Stimulated activated CD8-positive, alpha-beta memory T cell treated with anti-CD3 and anti-CD28 coated beads, Interleukin-4, amount 100 ng/mL, for 24 hours (primary cell): ENCODE measurements around the gene MN1.

Experiments
- DNase-seq: peaks from one replicate; pipeline ENCODE4 v3.0.0-alpha.2; 2020; ENCODE audit warnings: low read depth

Gene MN1

DNA sequence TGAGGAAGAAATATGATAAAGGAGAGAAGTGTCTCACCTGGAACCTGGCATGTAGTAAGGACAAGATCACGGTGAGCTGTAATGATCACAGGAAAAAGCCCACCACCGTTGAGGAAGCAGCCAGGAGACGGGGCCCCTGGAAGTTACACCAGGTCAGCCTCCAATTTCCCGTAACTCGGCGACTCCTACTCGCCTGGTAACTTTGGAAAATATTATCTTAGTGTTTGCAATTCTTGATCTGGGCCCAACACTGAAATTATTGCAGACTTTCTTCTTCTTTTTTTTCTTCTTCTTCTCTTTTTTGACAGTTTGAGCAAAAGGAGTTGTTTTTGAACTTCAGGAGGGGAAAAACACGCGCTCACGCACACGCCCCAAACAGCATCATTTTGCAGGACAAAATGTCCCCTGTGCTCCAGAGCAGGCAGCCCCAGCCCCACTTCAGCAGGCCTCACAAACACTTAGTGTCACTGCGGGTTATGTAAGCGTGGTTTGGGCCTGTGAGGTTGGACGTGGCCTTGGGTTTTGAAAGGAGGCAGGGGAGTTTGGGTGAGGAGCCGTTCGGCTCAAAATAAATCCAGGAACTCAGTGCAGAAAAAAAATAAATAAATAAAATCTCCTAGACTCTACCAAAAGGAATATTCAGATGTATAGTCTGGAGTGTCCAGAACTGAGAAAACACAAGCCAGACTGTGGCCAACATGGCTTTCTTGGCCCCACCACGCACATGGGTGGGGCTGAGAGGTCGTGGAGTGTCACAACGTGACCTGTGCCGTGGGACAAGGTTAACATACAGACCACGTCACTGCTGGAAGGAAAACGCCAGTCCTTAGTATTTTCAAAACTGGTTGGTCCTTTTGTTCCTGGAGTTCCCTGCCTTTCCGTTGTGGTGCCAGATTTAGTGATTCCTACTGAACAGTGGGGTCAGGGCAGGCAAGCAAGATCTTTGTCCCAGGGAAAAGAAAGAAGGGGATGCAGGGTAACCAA lies 26.3 kb upstream of the MN1 start:
- no peak for DNase-seq

DNA sequence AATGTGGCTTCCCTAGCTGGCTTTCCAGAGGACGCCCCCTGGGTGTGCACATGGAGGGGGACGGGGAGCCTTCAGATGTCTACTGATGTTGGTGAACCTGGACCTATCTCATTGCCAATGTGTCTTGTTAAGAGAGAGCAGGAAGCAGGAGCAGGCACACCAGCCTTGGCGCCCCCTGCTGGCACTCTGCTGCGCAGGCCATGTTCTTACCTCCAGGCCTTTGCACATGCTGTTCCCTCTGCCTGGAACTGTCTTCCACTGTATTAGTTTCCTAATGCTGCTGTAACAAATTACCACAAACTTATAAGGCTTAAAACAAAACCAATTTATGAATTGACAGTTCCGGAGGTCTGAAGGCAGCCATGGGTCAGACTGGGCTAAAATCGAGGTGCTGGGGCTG lies 23.6 kb upstream of the MN1 start:
- DNase-seq = no peak

DNA sequence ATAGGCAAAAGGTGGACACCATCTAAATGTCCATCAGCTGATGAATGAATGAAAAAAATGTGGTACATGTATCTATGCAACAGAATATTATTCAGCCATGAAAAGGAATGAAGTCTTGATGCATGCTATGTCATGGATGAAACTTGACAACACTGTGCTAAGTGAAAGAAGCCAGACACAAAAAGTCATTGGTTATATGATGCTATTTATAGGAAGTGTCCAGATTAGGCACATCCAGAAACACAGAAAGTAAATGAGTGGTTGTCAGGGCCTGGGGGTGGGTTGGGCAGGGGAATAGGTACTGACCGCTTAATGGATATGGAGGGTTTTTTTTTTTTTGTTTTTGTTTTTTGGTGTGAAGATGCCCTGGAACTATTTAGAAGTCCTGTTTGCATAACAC lies 21.7 kb upstream of the MN1 start:
- no peak for DNase-seq

DNA sequence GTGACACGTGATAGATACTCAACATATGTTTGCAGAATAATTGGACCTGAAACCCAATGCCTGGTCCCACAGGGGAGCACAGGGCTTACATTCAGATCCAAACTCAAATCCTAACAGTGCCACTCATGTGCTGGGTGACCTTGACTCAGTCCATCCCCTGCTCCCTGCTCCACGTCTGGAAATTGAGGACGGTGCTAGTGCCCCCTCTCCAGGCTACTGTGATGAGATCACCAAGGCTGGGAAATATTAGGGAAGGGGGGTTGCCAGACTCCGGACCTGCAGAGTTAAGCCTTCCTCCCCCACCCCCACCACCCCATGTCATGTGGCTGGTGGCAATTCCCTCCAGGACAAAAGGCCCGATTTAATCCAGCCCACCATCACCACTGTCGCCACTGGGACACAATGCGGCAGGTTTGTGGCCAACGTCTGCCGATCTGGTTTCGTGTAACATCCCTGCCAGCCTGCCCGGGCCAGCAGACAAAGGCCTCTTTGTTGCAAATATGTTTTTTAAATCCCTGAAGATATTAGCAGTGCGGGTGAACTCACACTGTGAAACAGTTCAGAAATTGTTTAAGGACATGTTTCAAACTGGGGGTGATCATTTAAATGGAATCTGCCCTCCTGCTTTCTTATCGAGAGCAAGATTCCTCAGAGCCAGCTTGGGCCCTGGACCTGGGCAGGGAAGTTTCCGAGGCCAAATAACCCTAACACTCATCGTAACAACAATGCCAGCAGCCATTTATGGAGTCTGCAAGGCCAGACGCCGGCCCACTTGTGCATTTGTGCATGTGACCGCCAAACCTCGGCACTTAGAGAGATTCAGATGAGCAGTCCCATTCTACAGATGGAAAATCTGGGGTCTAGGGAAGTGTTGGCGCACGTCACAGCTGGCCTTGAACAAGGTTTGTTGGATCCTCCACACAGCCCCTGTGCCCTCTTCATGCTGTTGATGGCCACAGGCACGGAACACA lies 19.6 kb upstream of the MN1 start:
- DNase-seq = no peak

DNA sequence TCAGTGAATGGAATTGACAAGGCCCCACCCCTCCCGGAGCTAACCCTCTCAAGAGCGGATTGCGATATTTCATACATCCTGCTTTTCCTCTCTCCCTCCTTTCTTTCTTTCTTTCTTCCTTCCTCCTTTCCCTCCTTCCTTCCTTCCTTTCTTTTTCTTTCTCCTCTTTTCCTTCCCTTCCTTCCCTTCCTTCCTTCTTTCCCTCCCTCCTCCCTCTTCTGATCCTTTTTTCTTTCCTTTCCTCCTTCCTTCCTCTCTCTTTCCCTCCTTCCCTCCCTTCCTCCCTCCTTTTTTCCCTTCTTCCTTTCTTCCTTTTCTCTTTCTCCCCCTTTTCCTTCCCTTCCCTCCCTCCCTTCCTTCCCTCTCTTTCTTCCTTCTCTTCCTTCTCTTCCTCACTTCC lies 15.0 kb upstream of the MN1 start:
- DNase-seq = no peak

DNA sequence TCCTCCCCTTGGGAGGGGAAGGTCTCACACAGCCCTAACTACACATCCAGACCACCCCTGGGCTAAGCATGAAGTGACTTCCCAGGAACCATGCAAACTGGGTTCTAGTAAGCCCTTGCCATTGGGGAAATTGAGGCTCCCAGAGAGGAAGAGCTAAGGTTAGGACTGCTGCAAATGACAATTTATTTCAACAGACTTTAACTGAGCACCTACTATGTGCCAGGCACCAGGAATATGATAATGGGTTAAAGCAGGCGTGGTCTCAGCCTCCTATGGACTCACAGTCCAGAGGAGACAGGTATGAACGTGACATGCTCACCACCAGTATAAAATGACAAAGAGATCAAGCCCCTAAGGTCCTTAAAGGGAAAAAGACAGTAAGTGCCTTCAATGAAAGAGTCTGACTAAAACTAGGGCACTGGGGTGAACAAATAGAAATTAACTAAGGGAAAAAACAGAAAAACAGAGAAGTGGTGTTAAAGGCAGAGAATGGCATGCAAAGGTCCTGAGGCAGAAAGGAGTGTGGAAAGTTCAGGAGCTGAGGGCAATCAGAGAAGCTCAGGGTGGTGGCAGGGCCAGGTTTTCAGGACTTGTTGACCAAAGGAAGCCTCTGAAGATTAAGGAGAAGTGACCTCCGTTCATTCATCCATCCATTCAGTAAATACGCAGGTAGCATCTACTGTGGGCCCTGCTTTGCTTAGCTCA lies 14.4 kb upstream of the MN1 start:
- no peak for DNase-seq

DNA sequence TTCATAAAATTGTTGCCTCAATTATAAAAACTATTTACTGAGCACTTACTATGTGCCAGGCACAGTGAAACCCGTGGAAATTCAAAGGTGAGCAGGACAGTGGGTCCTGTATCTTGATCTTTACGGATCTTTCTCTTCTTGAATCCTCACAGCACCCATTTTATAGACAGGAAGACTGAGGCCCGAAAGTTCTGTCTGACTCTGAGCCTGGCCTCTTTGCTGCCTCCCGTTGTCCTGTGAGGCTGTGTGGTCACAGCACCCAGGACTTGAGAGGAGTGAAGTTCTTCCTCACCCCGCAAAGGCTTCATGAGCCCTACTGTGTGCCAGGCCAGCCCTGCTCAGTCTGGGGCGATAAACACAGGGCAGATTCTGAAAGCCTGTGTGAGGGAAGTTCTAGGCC lies 13.4 kb upstream of the MN1 start:
- DNase-seq = no peak

DNA sequence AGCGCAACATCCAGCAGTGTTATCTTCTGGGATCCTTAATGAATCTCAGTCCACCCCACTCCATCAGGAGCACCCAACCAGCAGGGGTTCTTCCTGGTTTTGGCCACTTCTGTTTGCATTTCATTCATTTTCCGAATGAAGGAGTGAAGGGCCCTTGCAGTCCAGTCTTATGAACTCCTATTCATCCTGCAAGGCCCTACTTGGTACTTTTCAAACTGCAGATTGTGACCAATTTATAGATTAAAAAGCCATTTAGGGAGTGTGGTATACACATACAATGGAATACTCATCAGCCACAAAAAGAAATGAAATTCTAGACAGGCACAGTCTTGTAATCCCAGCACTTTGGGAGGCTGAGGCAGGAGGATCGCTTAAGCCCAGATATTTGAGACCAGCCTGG lies 10.2 kb upstream of the MN1 start:
- DNase-seq = no peak

DNA sequence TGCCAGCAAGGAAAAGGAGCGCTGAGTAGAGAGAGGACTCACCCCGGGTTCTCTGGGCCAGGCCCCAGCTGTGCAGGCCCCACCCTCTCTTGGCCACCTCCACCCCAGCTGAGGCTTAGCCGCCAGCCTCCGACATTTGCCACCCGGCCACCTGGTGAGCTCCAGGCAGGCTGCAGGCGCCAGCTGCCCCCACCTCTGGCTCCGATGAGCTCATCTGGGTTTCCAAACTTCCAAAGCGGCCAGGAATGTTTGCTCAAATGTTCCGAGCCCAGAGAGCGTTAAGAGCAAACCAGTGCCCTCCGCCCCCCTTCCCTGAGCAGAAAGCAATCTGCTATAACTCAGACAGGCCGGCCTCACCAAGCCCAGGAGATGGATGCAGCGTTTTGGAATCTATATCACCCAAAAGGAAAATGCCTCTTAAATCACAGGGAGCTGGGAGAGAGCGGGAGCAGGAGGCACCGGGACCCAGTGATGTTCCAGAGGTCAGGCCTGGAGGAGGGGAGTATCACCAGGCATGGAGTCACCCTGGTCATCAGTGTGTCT lies 9.1 kb upstream of the MN1 start:
- no peak for DNase-seq

DNA sequence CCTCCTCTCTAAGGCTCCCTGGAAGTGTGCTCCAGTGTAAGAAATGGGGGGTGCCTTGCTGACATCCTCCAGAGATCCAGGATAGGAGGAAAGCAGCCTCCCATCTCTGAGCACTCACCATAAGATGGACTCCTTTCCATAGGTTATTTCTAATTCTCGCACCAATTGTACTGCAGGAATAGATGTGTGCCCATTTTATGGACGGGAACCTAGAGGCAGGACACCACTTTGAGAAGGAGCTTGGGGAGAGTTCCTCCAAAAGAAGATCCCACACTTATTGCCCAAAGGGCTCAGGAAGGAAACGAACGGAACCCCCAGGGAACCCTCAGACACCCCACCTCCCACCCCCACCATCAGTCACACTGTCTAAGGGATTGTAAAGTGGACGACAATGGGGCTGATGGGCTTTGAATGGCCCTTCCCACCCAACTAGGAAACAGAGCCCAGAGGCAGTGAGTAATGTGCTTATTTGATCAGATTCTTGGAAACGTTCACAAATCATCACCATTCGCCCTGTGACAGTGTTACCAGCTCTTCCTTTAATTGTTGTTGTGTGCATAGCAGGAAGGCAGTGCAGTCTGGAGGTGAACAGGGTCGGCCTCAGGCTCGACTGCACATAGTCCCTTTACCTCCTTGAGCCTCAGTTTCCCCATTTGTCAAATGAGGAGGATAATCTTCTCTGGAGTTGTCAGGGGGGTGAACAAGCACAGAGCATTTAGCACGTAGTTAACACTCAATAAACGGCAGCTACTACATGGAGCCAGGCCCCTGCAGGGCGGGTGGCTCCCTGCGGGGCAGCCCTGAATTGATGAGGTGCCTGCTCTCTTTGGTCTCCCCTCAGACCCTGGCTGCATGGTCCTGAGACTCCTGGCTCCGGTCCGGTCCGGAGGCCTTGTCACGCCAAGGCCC lies 8.4 kb upstream of the MN1 start:
- no peak for DNase-seq

DNA sequence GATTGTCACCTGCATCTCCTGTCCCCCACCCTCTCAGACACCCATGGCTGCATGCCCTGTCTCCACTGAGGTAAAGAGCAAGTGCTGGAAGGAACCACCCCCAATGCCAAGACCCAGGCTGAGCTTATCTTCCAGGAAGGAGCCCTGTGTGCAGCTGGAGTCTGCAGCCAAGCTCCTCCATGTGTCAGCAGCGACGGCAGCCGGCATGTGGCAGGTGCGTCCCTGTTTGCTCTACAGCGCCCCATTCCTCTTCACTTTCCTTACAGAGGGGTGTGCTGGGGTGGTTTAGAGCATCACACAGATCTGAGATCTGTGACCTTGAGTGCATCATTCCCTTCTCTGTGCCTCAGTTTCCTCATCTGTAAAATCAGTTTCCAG lies 7.7 kb upstream of the MN1 start:
- DNase-seq = no peak

DNA sequence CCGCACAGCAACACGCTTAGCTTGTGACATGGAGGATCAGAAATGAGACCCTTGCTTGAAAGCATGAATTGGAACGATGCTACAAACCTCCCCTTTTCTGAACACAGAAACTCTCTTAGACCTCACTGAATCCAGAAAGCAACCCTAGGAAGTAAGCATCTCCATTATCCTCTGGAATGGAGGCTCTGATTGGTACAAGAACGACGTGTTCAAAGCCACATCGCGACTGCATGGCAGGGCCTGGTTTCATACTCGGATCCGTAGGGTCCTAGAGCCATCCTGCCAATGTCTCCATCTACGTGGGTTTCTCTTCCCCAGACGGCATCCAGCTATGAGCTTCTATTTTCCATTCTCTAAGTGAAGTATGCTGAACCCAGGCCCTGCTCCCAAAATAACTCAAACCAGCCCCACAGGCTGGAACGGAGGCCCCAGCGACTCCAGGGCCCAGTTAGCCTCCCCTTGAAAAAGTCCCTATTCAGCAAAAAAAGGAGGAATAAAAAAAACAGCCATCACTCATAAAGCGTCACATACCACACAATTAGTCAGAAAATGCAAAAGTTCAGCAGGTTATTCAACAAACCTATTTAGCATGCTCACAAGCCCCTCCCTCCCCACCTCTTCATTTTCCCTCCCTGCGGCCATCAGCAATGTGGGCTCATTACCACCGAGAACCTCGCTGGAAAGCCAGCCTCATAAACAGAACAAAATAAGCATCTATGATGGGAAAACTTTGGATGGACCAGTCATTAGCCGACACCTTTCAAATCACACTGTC lies 7.1 kb upstream of the MN1 start:
- no peak for DNase-seq

DNA sequence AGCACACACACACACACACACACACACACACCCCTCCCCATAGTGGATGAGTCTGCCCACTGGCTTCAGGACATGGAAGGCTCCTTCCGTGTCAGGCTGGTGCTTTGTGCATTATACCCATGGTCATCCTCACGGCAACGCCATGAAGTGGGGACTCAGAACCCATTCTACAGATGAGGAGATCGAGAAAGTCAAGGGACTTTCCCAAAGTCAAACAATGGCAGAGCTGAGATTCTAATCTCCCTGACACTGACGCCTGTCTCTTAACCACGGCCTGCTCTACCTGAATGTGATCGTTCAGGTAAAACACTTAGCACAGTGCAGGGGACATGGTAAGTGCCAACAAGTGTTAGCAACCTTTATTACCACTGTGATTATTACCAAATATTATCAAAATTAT lies 4.3 kb upstream of the MN1 start:
- no peak for DNase-seq

DNA sequence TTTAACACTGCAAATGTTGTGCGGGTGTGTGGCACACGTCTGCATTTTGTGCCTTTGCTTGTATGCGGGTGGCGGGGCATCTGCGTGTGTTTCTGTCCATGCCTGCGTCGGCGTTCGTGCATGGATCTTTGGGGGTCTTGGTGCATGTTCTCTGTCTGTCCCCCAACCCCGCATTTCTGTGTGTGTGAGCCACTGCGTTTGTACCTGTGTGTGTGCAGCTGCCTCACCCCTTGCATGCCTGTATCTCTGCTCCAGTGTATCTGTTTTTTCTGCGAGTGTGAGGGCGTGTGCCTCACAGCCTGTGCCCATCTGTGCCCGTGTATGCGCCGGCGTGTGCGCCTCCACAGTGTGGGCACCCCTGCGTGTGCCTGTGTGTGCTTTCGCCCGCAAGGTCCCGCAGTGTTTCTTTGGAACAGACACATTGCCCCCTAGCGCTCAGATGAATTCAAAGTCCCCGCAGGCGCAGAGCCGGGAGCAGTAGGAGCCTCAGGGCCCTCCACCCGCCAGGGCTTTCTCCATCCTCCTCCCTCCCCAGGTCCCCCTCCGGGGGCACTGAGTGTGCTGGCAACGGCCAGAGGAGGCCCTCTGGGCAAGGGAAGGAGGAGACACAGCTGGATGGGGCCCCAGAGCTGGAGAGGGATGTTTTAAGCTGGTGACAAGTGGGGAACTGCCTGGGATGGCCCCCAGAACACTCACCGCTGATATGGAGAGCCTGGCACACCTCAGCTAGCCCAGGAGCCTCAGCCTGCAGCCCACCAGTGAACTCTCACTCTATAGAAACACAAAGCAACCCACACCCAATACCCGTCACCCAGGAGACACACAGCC lies 3.1 kb upstream of the MN1 start:
- no peak for DNase-seq

DNA sequence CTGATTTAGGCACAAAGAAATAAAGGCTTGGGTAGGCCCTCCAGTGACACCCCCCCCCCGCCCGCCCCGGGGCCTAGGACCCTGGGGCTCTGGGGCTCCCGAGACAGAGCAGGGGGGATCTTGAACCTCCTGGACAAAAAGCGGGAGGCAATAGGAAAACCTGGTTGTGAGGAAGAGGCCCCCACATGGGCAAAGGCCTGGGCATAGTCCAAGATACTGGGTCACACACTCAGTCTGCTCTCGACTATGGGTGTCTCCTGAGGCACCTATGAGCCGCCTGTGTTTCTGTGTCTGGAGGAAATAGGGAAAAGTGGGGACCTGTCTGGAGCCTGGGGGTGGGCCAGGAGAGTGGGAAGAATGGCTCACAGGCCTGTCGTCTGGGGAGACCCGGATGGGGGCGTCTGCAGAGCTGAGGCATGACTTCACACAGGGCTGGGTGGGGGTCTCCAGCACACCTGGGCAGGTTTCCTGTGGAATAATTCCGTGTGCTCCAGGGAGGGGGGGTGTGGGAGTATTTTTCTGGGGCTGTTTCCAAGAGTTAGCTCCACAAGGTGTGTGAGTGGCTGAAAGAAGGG lies 2.4 kb upstream of the MN1 start:
- DNase-seq = no peak

DNA sequence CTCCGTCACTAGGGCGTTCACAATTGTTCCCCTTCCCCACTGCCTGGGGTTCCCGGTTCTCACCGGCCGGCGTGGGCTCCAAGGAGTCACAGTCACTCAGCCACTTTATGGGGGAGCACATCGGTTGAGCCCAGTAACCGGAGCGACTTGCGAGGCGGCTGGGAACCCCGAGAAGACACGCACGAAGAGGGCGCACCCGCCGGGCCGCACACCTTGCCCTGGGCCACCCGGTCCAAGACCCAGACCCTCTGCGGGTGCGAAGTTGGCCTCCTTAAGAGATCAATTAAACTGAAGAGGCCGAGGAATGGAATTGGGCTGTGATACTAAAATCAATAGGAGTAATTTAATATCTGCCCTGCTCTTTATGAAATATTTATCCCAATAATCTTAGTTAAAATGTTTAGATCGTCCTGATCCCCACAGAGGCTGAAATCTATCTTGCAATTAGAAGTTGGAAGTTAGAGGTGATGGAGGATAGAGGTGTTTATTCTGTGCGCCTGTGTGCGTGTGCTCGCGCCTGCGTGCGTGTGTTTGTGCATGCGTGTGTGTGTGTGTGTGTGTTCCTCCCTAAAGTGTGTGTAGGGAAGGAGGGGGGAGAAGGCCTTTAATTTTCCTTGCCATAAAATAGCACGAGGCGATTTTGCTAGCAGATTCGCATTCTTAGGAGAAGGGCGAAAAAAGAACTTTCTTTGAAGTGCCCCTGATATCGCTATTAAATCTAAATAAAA lies 954 bp upstream of the MN1 start:
- no peak for DNase-seq

DNA sequence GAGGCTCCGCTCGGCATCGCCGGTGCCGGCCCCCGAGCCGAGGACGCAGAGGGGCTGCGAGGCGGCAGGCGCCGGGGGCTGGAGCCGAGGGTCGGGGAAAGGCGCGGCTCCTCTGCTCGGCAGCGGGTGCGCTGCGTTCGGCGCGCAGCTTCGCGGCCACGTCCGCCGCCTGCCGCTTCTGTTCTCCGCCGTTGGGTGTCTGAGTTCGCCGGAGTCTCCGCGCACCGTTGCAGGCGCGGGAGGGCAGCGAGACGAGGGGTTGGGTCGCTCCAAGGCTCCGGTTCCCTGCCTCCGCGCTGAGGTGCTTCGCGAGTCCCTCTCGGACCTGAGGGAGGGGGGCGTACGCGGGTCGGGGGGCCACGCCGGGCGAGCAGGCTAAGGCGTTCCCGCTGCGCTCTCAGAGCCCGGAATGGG lies 347 bp downstream of the MN1 start:
- no peak for DNase-seq
